Thoracic aorta (tissue), 2 donors: ENCODE data around the gene LAMA1. TPM values are rescaled to one million over a fixed set of nuclear protein-coding genes. Genes with fewer than 3 reads are reported as not detected.

ENCODE experiments used
- ATAC-seq: fragments of 150-250 bp; one replicate; pipeline ENCODE4 v1.8.0; 2017; ENCODE audit warnings: low read depth; ENCODE audit not compliant: insufficient number of reproducible peaks, low FRiP score
- DNase-seq: peaks from one replicate; pipeline ENCODE4 v3.0.0-alpha.2; 2020; ENCODE audit warnings: low spot score
- H3K27ac ChIP-seq, 2 donors: fragments of 200-600 bp; sonication (generic); 1 replicate in 1 of 2; 2 replicates in 1 of 2; pipeline ENCODE4 v1.5.1; 2016; ENCODE audit warnings: mild to moderate bottlenecking in 2 of 2, moderate library complexity in 2 of 2
- H3K27me3 ChIP-seq: fragments of 200-600 bp; sonication (generic); replicated peaks from 2 replicates; pipeline ENCODE4 v1.6.0; 2016; ENCODE audit warnings: mild to moderate bottlenecking; ENCODE audit not compliant: insufficient read depth
- H3K36me3 ChIP-seq: fragments of 200-600 bp; sonication (generic); one replicate; pipeline ENCODE4 v1.5.1; 2016
- H3K4me1 ChIP-seq, 2 donors: fragments of 200-600 bp; sonication (generic); 1 replicate in 1 of 2; 2 replicates in 1 of 2; pipeline versions ENCODE4 v1.5.1 to v1.6.0; 2016; ENCODE audit warnings: low read depth in 2 of 2, mild to moderate bottlenecking in 1 of 2; ENCODE audit not compliant: control insufficient read depth in 1 of 2
- H3K4me3 ChIP-seq: fragments of 200-600 bp; sonication (generic); 2 replicates; pipeline ENCODE4 v1.5.1; 2016; ENCODE audit warnings: mild to moderate bottlenecking
- H3K9me3 ChIP-seq: fragments of 200-600 bp; sonication (generic); 2 replicates; pipeline ENCODE4 v1.5.1; 2016
- total RNA-seq, 2 donors: library from RNA; depleted of rRNA; stranded (reverse); fragments of >200 nt; gene quantifications; one replicate each; pipeline versions ENCODE4 v1.1.0 to v1.2.3, GENCODE V29; 2016
- TF ChIP-seq, protein P1 (sequence below): fragments of 200-600 bp; sonication (generic); IDR thresholded peaks from one replicate; pipeline ENCODE4 v1.5.1; 2019; ENCODE audit warnings: antibody characterized with exemption

LAMA1 gene, protein sequence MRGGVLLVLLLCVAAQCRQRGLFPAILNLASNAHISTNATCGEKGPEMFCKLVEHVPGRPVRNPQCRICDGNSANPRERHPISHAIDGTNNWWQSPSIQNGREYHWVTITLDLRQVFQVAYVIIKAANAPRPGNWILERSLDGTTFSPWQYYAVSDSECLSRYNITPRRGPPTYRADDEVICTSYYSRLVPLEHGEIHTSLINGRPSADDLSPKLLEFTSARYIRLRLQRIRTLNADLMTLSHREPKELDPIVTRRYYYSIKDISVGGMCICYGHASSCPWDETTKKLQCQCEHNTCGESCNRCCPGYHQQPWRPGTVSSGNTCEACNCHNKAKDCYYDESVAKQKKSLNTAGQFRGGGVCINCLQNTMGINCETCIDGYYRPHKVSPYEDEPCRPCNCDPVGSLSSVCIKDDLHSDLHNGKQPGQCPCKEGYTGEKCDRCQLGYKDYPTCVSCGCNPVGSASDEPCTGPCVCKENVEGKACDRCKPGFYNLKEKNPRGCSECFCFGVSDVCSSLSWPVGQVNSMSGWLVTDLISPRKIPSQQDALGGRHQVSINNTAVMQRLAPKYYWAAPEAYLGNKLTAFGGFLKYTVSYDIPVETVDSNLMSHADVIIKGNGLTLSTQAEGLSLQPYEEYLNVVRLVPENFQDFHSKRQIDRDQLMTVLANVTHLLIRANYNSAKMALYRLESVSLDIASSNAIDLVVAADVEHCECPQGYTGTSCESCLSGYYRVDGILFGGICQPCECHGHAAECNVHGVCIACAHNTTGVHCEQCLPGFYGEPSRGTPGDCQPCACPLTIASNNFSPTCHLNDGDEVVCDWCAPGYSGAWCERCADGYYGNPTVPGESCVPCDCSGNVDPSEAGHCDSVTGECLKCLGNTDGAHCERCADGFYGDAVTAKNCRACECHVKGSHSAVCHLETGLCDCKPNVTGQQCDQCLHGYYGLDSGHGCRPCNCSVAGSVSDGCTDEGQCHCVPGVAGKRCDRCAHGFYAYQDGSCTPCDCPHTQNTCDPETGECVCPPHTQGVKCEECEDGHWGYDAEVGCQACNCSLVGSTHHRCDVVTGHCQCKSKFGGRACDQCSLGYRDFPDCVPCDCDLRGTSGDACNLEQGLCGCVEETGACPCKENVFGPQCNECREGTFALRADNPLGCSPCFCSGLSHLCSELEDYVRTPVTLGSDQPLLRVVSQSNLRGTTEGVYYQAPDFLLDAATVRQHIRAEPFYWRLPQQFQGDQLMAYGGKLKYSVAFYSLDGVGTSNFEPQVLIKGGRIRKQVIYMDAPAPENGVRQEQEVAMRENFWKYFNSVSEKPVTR (N-terminal part only)
- under 1 TPM in 1 of 2 donors, not detected in 1; 0.56 TPM for total RNA-seq

DNA sequence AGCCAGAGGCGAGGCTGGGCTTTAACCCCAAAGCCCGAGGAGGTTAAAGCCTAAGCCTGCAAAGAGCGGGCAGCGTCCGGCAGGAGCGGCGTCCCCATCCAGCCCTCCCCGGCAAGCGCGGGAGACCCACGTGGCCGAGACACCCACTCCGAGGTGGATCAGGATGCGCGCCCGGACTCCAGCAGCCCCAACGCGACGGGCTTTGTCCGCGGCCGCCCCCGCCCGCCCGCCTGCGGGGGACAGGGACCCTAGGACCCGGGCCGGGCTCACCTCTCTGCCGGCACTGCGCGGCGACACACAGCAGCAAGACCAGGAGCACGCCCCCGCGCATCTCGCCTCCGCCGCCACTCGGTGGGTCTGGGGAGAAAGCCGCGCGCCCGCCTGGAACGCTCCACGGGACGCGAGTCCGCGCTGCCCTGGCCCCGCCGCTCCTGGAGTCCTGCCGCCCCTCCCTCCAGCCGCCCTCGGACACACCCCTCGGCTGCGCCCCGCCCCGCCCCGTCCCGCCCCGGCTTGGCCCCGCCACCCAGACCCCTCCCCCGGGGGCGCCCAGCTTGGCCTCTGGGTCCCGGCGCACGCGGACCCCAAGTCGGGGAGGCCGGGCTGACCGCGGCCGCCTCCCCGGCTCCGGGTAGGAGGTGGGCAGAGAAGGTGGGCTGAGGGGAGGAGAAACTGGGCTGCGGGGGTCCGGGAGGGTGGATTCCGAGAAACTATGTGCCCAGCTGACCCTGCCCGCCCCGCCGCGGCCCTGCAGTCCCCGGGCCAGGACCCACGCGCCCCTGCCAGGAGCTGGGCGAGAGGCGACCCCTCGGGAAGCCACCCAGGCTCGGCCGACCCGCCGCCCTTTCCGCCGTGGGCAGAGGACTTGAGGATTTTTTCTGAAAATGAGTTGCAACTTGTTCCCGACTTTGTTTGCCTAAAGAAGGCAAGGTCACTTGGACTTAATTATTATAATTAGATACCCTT lies at the start of gene LAMA1:
Gene LAMA1 (minus strand): TSS at position 408 of the 966 bp plus-strand sequence. CDS start 77 bp downstream, at position 331.
- peak within 1 kb of the TSS; percentile 72 for H3K4me3 ChIP-seq
- TF ChIP-seq, protein P1, sequence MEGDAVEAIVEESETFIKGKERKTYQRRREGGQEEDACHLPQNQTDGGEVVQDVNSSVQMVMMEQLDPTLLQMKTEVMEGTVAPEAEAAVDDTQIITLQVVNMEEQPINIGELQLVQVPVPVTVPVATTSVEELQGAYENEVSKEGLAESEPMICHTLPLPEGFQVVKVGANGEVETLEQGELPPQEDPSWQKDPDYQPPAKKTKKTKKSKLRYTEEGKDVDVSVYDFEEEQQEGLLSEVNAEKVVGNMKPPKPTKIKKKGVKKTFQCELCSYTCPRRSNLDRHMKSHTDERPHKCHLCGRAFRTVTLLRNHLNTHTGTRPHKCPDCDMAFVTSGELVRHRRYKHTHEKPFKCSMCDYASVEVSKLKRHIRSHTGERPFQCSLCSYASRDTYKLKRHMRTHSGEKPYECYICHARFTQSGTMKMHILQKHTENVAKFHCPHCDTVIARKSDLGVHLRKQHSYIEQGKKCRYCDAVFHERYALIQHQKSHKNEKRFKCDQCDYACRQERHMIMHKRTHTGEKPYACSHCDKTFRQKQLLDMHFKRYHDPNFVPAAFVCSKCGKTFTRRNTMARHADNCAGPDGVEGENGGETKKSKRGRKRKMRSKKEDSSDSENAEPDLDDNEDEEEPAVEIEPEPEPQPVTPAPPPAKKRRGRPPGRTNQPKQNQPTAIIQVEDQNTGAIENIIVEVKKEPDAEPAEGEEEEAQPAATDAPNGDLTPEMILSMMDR = no peak
- H3K9me3 ChIP-seq = no peaks in the 10 kb centered on the region
- no peaks in the 10 kb centered on the region for H3K27me3 ChIP-seq
- peaks cover 10 to 22% of the 10 kb centered on the region in 2 donors for H3K4me1 ChIP-seq
- no peak for DNase-seq
- no peak within 1 kb of the TSS for H3K27ac ChIP-seq
- ATAC-seq = no peak
- no peaks in the 10 kb centered on the region for H3K36me3 ChIP-seq

DNA sequence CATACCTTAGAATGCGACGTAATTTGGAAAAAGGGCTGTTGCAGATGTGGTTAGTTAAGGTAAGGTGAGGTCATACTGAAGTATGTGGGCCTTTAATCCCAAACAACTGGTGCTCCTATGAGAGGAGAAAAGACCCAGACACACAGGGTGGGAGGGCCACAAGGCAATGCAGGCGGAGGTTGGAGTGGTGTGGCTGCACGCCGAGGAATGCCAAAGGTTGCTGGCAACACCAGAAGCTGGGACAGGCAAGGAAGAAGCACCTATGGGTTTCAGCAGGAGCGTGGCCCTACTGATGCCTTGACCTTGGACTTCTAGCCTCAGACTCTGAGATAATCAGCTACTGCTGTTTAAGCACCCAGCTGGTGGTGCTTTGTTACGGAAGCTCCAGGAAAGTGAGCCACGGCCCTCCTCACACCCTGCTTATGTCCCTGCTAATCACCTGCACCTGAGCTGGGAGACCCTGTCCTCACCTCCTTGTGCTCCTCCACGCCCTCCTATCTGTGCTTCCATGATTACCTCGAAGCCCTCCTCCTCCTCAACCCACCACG lies 48.3 kb upstream of the LAMA1 start:
- TF ChIP-seq, protein P1 = no peak
- DNase-seq (no peak), ATAC-seq (no peak)

DNA sequence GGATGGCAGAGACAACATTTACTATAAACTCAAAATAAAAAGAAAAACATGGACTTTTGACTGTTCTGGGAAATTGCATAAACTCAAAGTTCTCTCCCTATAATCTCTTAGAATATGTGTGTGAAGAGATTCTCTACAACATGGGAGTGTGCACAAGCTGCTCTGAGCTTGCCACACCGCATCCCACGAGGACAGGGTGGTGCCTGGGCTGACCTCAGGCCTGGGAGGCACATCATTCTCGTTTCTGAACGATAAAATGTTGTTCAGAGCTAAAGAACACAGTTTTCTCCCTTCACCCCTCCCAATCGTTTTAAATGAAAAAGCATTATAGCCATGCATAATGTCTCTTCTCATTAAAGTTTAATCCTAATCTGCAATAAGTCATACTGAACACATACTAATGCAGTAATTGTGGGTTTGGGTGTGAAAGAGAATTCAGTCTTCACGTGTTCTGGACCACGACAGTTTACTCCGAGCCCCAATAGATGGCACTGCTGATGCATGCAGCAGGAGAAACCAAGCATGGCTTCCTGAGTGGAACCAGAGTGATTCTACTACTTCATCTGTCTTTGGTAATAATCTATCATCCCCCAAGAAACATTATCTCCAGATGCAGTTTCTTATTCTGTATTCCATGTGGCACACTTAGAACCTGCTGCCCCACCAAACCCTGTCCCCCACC lies 46.9 kb upstream of the LAMA1 start:
- DNase-seq = no peak
- Histone ChIP-seq H3K4me1 (no peaks in the 10 kb centered on the region), H3K4me3 (no peak overlapping the region), H3K27ac (no peak overlapping the region), H3K27me3 (no peaks in the 10 kb centered on the region), H3K36me3 (no peaks in the 10 kb centered on the region), H3K9me3 (no peaks in the 10 kb centered on the region)
- ATAC-seq = no peak
- TF ChIP-seq, protein P1 = no peak

More for the DNA sequence above, 48.3 kb upstream of the LAMA1 start:
- no peaks in the 10 kb centered on the region for H3K4me1 ChIP-seq
- H3K4me3 ChIP-seq = no peak overlapping the region
- no peaks in the 10 kb centered on the region for H3K36me3 ChIP-seq
- no peaks in the 10 kb centered on the region for H3K9me3 ChIP-seq
- no peak overlapping the region for H3K27ac ChIP-seq
- no peaks in the 10 kb centered on the region for H3K27me3 ChIP-seq

DNA sequence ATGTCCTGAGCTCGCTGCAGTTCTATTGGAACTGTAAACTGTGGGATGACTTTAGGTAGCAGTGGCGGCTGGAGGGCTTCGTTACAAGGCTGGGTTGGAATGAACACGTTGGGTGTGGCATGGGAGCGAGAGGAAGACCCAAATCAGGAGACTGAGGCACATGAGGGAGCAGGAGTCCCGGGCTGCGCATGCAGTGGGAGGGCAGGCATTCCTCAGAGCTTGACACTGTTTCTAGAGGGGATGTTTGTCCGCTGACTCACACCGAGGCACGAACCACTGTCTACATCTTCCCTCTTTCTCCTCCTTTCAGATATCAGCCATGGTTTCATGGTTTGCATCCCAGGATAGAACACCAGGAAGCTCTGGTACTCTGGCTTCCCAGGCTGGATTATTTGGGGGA lies 40.6 kb upstream of the LAMA1 start:
- Histone ChIP-seq H3K27ac (no peak overlapping the region), H3K4me3 (no peak overlapping the region), H3K27me3 (no peaks in the 10 kb centered on the region), H3K36me3 (no peaks in the 10 kb centered on the region), H3K4me1 (no peaks in the 10 kb centered on the region), H3K9me3 (no peaks in the 10 kb centered on the region)
- TF ChIP-seq, protein P1 = no peak
- ATAC-seq (no peak), DNase-seq (no peak)
